ENCODE results near the gene CYP3A4.
A peak's percentile ranks its signal among the peaks of the same experiment; 100 is the strongest.

CYP3A4 gene

DNA sequence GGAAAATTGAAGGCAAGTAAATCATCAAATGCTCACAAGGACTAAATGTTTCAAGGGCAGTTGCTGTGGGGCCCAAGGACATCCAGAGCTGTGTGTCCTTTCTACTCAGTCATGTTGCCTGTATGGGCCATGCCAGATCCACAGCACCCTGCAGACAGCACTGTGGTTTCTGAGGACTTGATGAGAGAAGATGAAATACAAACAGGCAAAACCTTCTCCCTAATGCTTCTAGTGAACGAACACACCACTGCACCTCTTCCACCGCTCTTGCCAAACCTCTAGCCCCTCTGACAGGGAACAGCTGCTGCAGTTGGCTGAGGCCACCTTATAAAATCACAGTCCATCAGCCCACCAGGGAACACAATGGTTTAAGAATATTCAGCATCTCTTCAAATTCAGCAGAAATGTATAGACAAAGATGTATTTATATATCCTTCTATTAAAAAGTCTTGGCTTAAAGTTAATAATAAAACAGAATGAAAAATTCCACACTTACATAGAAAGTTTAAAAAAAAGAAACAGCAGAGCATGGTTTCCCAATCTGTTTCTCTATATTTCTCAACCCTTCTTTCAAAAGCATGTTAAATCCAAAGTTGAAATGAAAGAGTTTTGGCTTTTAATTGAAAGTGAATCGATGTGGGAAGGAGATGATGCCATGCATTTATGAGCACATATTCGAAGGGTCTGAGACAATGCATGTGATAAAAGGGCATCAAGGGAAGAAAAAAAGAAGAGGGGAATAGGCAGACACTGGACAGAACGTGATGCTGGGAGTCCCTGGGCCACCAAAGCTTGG lies 63.0 kb downstream of the CYP3A4 start:
- DNase-seq = no peak

DNA sequence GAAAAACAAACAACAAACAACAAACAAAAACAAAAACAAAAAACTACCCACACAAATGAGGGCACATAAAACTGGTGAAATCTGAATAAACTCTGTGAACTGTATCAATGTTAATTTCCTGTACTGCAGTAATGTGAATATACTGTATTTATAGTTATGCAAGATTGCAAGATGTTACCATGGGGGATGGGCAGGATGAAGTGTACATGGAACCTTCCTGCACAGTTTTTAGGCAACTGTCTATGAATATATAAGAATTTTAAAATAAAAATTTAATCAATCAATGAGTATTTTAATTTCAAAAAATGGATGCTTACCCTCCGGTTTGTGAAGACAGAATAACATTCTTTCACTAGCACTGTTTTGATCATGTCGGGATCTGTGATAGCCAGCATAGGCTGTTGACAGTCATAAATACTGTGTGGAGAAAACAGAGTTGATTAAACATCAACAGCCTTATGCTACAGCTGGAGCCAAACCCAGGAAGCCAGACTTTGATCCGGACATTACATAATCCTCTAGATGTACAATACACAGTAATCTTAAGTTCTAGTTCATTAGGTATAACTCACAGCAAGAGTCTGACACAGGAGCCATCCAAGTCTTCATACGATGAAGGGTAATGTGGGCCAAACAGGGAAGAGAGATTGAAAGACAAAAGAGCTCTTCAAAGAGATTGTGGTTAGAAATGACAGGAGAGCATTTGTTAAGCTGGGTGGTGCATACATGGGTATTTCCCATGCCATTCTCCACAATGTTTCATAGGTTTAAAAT lies 63.8 kb downstream of the CYP3A4 start:
- DNase-seq = peak in 1 of 6 experiments; percentile 4

DNA sequence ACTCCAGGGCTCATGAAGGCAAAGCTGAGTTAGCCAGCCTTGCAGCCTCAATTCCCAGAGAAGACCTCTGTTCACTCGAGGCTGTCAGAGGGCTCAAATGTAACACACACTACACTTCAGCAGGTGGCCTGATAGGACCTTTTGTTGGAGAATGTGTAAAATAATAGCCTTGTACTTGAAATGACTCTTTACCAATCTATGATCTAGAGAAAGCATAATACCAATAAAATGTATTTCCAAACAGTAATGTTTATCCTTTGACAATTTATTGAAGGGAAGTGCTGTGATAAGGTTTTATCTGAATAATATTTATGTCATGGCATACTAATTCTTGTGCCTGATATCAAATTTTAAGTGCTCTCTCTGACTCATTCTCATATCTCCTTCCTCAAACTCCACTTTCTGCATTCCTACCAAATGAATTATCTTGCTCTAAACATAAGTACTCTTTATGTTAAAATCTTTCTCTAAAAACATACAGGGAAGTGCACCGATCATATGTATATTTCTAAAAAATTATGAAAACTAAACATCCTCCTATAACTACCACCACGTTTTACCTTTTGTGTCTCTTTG lies 69.9 kb downstream of the CYP3A4 start:
- DNase-seq = no peak

DNA sequence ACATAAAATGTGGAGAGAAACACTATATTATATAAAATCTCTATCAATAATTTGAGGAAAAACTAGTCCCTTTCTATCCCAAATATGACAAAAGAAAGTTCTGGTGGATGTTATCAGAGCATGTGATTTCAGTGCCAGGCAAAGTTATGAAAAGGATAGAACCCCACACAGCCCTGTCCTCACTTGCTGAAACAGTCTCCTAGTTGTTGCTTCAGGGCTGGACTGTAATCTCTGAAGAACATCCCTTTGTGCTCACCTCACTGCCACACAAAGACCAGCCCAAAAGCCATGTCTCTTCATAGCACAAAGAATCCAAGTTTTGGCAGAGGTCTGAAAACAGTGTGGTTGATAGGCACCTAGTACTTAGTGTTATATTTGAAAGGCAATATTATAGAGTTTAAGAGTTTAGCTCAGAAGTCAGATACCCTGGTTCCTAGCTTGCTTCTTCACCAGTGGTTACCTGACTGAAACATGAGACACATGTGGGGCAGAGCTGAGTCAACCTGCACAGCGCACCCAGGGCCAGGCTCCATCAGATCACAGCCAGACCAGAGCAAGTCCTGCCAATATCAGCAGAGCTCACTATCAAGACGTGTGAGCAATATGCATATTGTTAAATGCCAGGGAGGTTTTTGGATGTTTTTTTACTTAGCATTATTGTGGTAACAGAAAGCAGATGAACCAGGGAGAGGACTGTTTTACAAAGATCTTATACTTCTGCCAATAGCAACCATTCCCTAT lies 74.0 kb downstream of the CYP3A4 start:
- no peak for DNase-seq

DNA sequence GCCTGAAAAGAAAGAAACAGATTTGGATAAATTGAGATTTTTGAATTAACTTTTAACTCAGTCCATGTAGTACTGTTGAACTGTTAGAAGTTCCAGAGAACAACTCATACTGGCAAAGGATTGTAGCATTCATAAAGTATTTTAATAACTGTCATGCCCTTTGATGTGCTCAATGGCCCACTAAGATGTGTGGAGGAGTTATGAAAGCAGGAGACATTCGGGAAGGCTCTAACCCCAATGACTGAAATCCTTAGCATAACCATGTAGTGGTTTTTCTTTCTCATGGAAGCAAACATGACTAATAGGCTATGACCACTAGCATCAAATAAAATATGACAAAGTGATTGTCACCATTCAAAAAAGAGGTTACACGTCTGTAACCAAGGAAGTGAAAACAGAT lies 74.7 kb downstream of the CYP3A4 start:
- DNase-seq = no peak

DNA sequence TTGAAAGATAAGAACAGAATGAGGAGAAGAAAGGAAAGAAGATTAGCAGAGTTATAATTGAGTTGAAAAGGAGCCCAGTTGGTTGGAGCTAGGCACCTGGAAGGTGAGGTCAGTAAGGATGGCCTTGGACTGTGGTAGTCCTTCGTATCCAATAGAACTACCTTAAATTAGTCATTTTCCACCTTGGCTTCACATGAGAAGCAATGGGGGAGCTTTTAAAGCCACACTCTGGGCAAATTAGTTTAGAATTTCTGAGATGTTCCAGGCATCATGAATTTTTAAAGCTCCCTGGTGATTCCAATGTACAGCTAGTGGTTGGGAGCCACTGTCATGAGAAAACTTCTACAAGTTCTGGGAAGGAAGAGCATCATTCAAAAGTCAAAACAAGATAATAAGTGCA lies 76.9 kb downstream of the CYP3A4 start:
- DNase-seq = no peak

Data from stimulated activated naive CD4-positive, alpha-beta T cell (primary cell).